Activated naive CD4-positive, alpha-beta T cell (primary cell): ENCODE results near the gene NHS.

Source experiments
- DNase-seq, 4 experiments: peaks; one replicate each; lab custom pipeline; 2025; lab: John Stamatoyannopoulos, UW

Gene NHS

DNA sequence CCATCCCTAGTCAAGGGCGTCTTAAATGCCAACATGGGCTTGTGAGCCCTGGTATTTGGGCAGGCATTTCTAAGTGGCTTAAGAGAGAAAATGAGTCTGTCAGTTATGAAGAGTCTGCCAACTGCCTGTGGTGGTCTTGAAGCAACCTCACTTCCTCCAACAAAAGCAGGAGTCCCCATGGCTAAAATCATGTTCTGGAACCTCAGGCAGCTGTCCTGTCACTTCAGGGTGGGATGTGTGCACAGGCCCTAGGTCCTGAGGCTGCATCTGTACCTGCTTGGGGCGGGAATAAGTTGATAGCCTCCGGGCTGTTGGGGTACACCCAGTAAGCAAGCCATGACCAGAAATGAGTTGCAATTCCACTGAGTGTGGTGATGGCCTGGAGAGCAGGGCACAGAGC, 247.3 kb downstream of the NHS start:
- no peak for DNase-seq

DNA sequence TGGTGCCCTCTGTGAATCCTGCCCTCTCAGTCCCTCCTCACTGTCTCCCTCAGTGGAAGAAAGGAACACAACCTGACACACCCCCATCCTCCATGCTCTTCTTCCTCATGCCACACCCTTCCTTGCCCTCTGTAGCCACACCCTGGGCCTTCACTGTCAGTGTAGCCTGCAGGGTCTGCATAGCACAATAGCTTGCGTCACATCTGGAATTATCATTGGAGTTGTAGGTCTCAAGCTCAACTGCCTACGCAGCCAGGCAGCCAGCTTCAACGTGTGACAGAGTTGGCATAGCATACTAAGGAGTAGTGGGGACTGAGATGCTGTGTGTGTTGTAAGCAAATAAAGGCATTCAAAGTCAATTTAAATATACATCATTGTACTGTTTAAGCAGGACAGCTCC, 248.8 kb downstream of the NHS start:
- DNase-seq: no peak

- no peak for DNase-seq
These were observed 252.0 kb downstream of the NHS start for GRCh38 chrX:17627026-17627425.

GRCh38 chrX:17628976-17629375, 254.0 kb downstream of the NHS start:
- DNase-seq: no peak

DNA sequence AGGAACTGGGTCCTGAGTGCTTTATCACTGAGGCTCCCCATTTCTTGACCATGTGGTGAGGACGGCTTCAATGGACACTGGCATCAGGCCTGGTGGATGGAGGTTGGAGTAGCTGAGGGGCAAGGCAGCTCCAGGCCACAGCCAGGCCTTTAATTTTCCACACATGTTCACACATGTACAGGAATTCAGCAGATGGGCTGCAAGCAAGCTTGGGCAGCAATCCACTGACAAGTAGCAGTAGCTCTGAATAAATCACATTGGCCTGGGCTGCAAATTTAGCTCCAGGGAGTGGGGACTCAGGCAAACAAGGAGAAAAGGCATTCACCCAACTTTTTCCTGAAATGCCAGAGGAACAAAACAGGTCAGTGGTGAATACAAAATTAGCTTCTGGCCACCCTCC, 254.5 kb downstream of the NHS start:
- no peak for DNase-seq

- DNase-seq: no peak
These were observed 256.6 kb downstream of the NHS start for GRCh38 chrX:17631647-17632046.

GRCh38 chrX:17632942-17633341, 257.9 kb downstream of the NHS start:
- DNase-seq: no peak

DNA sequence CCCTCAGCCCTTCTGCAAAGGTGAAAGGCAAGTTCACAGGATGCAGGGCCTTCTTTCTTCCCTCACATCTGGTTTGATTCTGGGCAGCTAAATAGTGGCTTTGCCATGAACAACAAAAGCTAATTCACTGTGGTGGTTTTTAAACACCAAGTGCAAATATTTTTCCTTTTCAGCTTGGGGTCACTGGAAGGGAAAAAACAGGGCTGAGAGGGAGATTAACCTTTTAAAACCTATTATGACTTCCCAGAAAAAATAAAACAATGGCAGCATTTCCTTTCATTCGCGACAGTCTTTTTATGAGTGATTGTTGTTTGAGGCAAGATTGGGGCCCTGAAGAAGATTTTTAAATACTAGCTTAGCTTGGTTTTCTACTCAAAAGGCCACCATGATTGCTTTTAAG, 258.5 kb downstream of the NHS start:
- no peak for DNase-seq

DNA sequence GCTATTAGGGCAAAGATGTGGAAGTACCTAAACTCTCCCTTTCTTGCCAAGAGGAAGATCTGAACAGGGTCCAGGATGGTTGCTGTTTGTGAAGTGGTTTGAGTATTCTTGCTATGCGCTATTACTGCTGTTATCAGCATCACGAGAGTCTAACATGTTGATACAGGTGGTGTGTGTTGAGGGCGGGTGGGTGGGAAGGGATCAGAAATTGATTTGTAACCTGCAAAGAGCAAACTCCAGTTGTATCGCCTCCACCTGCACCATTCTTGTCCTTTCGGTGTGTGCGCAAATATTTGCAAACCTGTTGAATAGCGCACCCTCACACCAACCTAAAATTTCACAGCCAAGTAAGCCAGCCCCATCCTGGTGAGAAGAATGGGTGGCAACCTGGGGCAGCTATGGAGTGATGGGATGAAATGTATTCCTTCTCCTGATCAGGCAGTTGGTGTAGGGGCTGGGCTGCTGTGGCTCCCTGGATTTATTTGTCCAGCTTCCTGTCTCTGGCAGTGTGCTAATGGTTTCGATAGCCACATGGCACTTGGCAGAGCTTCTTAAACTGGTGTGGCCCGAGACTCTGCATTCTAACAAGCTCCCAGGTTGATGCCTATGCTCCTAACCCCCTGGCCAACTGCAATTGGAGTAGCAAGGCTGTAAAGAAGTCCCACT, 259.7 kb downstream of the NHS start:
- DNase-seq: no peak

- no peak for DNase-seq
These were observed 260.2 kb downstream of the NHS start for GRCh38 chrX:17635231-17635630.

- DNase-seq: no peak
These were observed 262.2 kb downstream of the NHS start for GRCh38 chrX:17637235-17637634.

- DNase-seq: no peak
These were observed 263.7 kb downstream of the NHS start for GRCh38 chrX:17638731-17639130.

- no peak for DNase-seq
These were observed 267.9 kb downstream of the NHS start for GRCh38 chrX:17642891-17643290.

GRCh38 chrX:17643528-17643927, 268.5 kb downstream of the NHS start:
- no peak for DNase-seq

- no peak for DNase-seq
These were observed 269.0 kb downstream of the NHS start for GRCh38 chrX:17644001-17644400.

DNA sequence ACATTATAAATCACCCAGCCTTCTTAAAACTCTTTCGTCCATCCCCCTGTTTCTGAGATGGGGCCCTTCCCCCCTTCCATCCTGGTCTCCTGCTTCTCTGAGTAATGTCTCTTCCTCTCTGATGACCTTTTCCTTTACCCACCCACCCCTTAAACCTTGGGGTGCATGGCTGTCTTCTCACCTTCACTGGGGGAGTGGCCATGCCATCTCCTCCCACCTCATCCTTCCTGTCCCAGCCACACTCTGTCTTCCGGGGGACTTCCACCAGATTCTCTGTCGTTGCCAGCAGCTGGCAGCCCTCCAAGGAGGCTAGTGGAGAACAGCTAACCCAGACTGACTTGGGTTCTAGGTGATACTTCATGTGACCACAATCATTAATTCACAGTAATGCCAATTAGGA, 279.1 kb downstream of the NHS start:
- no peak for DNase-seq

- DNase-seq: no peak
These were observed 280.4 kb downstream of the NHS start for GRCh38 chrX:17655211-17656034.

GRCh38 chrX:17656035-17656418, 281.0 kb downstream of the NHS start:
- no peak for DNase-seq

GRCh38 chrX:17656556-17656955, 281.6 kb downstream of the NHS start:
- no peak for DNase-seq

DNA sequence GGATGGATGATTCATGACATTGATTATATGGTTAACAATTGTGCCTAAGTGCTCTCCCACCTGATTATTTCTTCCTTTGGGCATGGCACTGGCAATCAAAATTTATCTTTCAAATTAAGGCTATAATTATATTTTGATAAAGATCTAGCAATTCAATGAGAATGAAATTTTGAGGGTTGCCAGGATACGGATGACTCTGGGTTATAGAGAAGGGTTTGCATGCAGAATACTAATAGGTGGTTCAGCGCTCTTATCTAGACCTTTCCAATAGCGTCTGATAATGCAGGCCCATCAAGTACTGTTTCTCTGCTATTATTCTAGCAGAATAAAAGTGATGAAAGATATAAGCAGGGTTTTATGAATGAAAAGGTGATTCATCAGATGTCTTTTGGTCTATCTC, 287.4 kb downstream of the NHS start:
- DNase-seq: no peak

GRCh38 chrX:17668929-17669328, 293.9 kb downstream of the NHS start:
- no peak for DNase-seq

- no peak for DNase-seq
These were observed 294.5 kb downstream of the NHS start for GRCh38 chrX:17669458-17669857.

GRCh38 chrX:17669891-17670290, 294.9 kb downstream of the NHS start:
- DNase-seq: no peak

DNA sequence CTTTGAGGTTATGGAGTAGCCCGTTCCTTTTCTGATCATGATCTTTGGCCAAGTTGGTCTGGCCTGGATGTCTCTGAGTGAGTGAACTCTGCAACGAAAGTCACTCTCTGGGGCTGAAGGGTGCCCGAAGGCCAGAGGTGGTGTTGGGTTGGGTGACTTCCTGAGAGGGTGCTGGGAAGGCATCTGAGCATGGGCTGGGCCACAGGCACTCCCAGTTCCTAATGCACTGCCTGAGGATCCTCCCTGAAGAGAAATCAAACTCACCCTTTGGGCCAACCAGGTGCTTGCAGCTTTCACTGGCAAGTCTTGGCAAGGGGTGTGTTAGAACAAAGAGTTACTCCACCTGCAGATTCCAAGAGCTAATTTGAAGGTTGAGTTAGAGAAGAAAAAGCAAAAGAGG, 295.9 kb downstream of the NHS start:
- DNase-seq: no peak
